DND-41 (cell line): ENCODE results near the gene SLC6A19.

Experiments used
- ATAC-seq: fragments of 200-7000 bp; cut with Tn5 transposase; 3 replicates; pipeline ENCODE4 v1.9.1; 2021; ENCODE audit warnings: low read depth; ENCODE audit not compliant: insufficient read depth
- DNase-seq: peaks from one replicate; pipeline ENCODE4 v3.0.0-alpha.2; 2020
- H2AFZ ChIP-seq: 2 replicates; pipeline ENCODE4 v1.6.0; 2012; ENCODE audit warnings: low read depth, low read length
- H3K27ac ChIP-seq: 2 replicates; pipeline ENCODE4 v1.5.1; 2012; ENCODE audit warnings: low read length, inconsistent platforms
- H3K27me3 ChIP-seq: fragments of 200-600 bp; sonication (generic); 2 replicates; pipeline ENCODE4 v1.6.0; 2012; ENCODE audit warnings: low read length, mild to moderate bottlenecking, inconsistent platforms; ENCODE audit not compliant: insufficient read depth, poor library complexity
- H3K36me3 ChIP-seq: 2 replicates; pipeline ENCODE4 v1.5.1; 2012; ENCODE audit warnings: low read length, inconsistent platforms; ENCODE audit not compliant: insufficient read depth
- H3K4me1 ChIP-seq: 2 replicates; pipeline ENCODE4 v1.5.1; 2012; ENCODE audit warnings: mild to moderate bottlenecking, low read length; ENCODE audit not compliant: insufficient read depth
- H3K4me2 ChIP-seq: 2 replicates; pipeline ENCODE4 v1.6.0; 2012; ENCODE audit warnings: mild to moderate bottlenecking, moderate library complexity, low read length, inconsistent platforms; ENCODE audit not compliant: insufficient read depth
- H3K4me3 ChIP-seq, 2 experiments: fragments of 200-600 bp in 1 of 2; shearing (Covaris generic) in 1 of 2; 2 replicates each; pipeline ENCODE4 v1.5.1; 2012 to 2016; ENCODE audit warnings: inconsistent platforms in 2 of 2, low read length in 2 of 2, mild to moderate bottlenecking in 2 of 2, low read depth in 1 of 2, moderate library complexity in 1 of 2
- H3K79me2 ChIP-seq: 2 replicates; pipeline ENCODE4 v1.6.0; 2012; ENCODE audit warnings: low read length, inconsistent platforms; ENCODE audit not compliant: insufficient read depth
- H3K9ac ChIP-seq: 2 replicates; pipeline ENCODE4 v1.6.0; 2012; ENCODE audit warnings: low read depth, mild to moderate bottlenecking, inconsistent platforms, low read length, moderate library complexity
- H3K9me3 ChIP-seq: 2 replicates; pipeline ENCODE4 v1.5.1; 2012; ENCODE audit warnings: low read length, moderate library complexity, mild to moderate bottlenecking, inconsistent platforms; ENCODE audit not compliant: insufficient read depth, severe bottlenecking
- H4K20me1 ChIP-seq: 2 replicates; pipeline ENCODE4 v1.6.0; 2012; ENCODE audit warnings: low read length; ENCODE audit not compliant: insufficient read depth
- CTCF ChIP-seq: IDR thresholded peaks from 2 replicates; pipeline ENCODE4 v1.5.1; 2012; ENCODE audit warnings: borderline replicate concordance, low read length, moderate library complexity, mild to moderate bottlenecking; ENCODE audit not compliant: poor library complexity, severe bottlenecking; ENCODE audit errors: extremely low read depth
- EZH2 ChIP-seq: IDR thresholded peaks from 3 replicates; pipeline ENCODE4 v1.6.1; 2012; ENCODE audit warnings: borderline replicate concordance, low read depth, mild to moderate bottlenecking, moderate library complexity, low read length, inconsistent platforms; ENCODE audit not compliant: severe bottlenecking

The SLC6A19 gene

GRCh38 chr5:1175015-1175414, 26.4 kb upstream of the SLC6A19 start:
- no peaks in the 10 kb centered on the region for H3K27me3 ChIP-seq
- no peak overlapping the region for H3K4me3 ChIP-seq
- H3K79me2 ChIP-seq = no peaks in the 10 kb centered on the region
- no peaks in the 10 kb centered on the region for H4K20me1 ChIP-seq
- DNase-seq (no peak), ATAC-seq (no peak)
- TF ChIP-seq CTCF (no peak), EZH2 (no peak)
- no peak overlapping the region for H3K9ac ChIP-seq
- H3K9me3 ChIP-seq = no peaks in the 10 kb centered on the region
- H3K27ac ChIP-seq = no peak overlapping the region
- no peaks in the 10 kb centered on the region for H3K36me3 ChIP-seq
- peaks cover 10% of the 10 kb centered on the region for H3K4me1 ChIP-seq
- no peak overlapping the region for H2AFZ ChIP-seq
- no peak overlapping the region for H3K4me2 ChIP-seq

GRCh38 chr5:1175801-1176472, 25.5 kb upstream of the SLC6A19 start:
- ATAC-seq (no peak), DNase-seq (no peak)
- no peaks in the 10 kb centered on the region for H3K27me3 ChIP-seq

GRCh38 chr5:1176473-1177391, 24.7 kb upstream of the SLC6A19 start:
- Histone ChIP-seq H4K20me1 (no peaks in the 10 kb centered on the region), H3K36me3 (no peaks in the 10 kb centered on the region), H3K9ac (no peak overlapping the region), H3K27ac (no peak overlapping the region), H3K4me3 (no peak overlapping the region), H3K9me3 (no peaks in the 10 kb centered on the region), H3K4me1 (peaks cover 10% of the 10 kb centered on the region), H3K27me3 (no peaks in the 10 kb centered on the region), H3K4me2 (no peak overlapping the region), H3K79me2 (no peaks in the 10 kb centered on the region), H2AFZ (no peak overlapping the region)
- DNase-seq (no peak), ATAC-seq (no peak)
- TF ChIP-seq EZH2 (no peak), CTCF (no peak)

More at GRCh38 chr5:1175801-1176472, 25.5 kb upstream of the SLC6A19 start:
- H3K4me2 ChIP-seq = no peak overlapping the region
- peaks cover 10% of the 10 kb centered on the region for H3K4me1 ChIP-seq
- no peak overlapping the region for H2AFZ ChIP-seq
- H3K9ac ChIP-seq = no peak overlapping the region
- H4K20me1 ChIP-seq = no peaks in the 10 kb centered on the region
- H3K9me3 ChIP-seq = no peaks in the 10 kb centered on the region
- TF ChIP-seq CTCF (no peak), EZH2 (no peak)
- H3K4me3 ChIP-seq = no peak overlapping the region
- H3K36me3 ChIP-seq = no peaks in the 10 kb centered on the region
- H3K79me2 ChIP-seq = no peaks in the 10 kb centered on the region
- no peak overlapping the region for H3K27ac ChIP-seq
